HEK293 (cell line): ENCODE data around the gene NHSL2.

ENCODE experiments used
- CTCF ChIA-PET: fragments of 350-600 bp; formaldehyde crosslinking; extraction: SDS; loops from one replicate; lab custom pipeline; 2021; ENCODE audit warnings: antibody characterized with exemption; lab: Yijun Ruan, JAX
- POLR2A ChIA-PET: fragments of 300-600 bp; formaldehyde crosslinking; extraction: SDS; loops from one replicate; lab custom pipeline; 2020; ENCODE audit warnings: antibody characterized with exemption, inconsistent platforms; lab: Yijun Ruan, JAX
- H3K27ac ChIP-seq: fragments of 200-500 bp; sonication (Bioruptor generic); 2 replicates; pipeline ENCODE4 v1.5.1; 2014; ENCODE audit warnings: low read depth, low read length, control low read depth, inconsistent platforms; ENCODE audit errors: extremely low read depth
- H3K36me3 ChIP-seq, 2 experiments: fragments of 200-500 bp in 1 of 2; sonication (Bioruptor generic) in 1 of 2; 1 replicate in 1 of 2; 2 replicates in 1 of 2; pipeline ENCODE4 v1.5.1; 2014 to 2017; ENCODE audit warnings: inconsistent platforms in 2 of 2, low read length in 2 of 2; ENCODE audit not compliant: control insufficient read depth in 2 of 2, insufficient read depth in 1 of 2
- H3K4me1 ChIP-seq: fragments of 200-500 bp; sonication (Bioruptor generic); 2 replicates; pipeline ENCODE4 v1.5.1; 2014; ENCODE audit warnings: mild to moderate bottlenecking, low read length, inconsistent platforms; ENCODE audit not compliant: control insufficient read depth, insufficient read depth
- H3K4me3 ChIP-seq: 2 replicates; pipeline ENCODE4 v1.5.1; 2011; ENCODE audit warnings: low read depth, mild to moderate bottlenecking, control low read depth, low read length, moderate library complexity
- H3K9me3 ChIP-seq: fragments of 200-500 bp; sonication (Bioruptor generic); 2 replicates; pipeline ENCODE4 v1.5.1; 2014; ENCODE audit warnings: low read depth, low read length, inconsistent platforms; ENCODE audit not compliant: control insufficient read depth, insufficient read depth
- GFI1B ChIP-seq: fragments of 450-650 bp; formaldehyde crosslinking; IDR thresholded peaks from 2 replicates; pipeline ENCODE4 v1.5.1; 2016; ENCODE audit warnings: missing biosample characterization, missing genetic modification characterization
- GLI2 ChIP-seq: fragments of 450-650 bp; formaldehyde crosslinking; IDR thresholded peaks from 2 replicates; pipeline ENCODE4; 2017; ENCODE audit warnings: missing biosample characterization, missing genetic modification characterization, low read depth, borderline replicate concordance
- HOXC10 ChIP-seq: sonication (generic); formaldehyde crosslinking; IDR thresholded peaks from 2 replicates; pipeline ENCODE4 v1.8.1; 2023; ENCODE audit warnings: mild to moderate bottlenecking, missing genetic modification reagents
- KLF7 ChIP-seq: fragments of 450-650 bp; formaldehyde crosslinking; IDR thresholded peaks from 2 replicates; pipeline ENCODE4 v1.5.1; 2016; ENCODE audit warnings: missing biosample characterization, missing genetic modification characterization, borderline replicate concordance
- MEIS1 ChIP-seq: sonication (generic); formaldehyde crosslinking; IDR thresholded peaks from 2 replicates; pipeline ENCODE4 v1.8.1; 2022; ENCODE audit warnings: missing genetic modification reagents, mild to moderate bottlenecking, borderline replicate concordance
- OVOL3 ChIP-seq: fragments of 450-650 bp; formaldehyde crosslinking; IDR thresholded peaks from 2 replicates; pipeline ENCODE4 v1.5.1; 2016; ENCODE audit warnings: missing biosample characterization, missing genetic modification characterization
- SP7 ChIP-seq: fragments of 450-650 bp; formaldehyde crosslinking; IDR thresholded peaks from 2 replicates; pipeline ENCODE4 v1.5.1; 2016; ENCODE audit warnings: missing biosample characterization, missing genetic modification characterization
- ZBTB1 ChIP-seq: fragments of 450-650 bp; formaldehyde crosslinking; IDR thresholded peaks from 2 replicates; pipeline ENCODE4 v1.5.1; 2016; ENCODE audit warnings: missing biosample characterization, missing genetic modification characterization
- ZBTB49 ChIP-seq: fragments of 450-650 bp; formaldehyde crosslinking; IDR thresholded peaks from 2 replicates; pipeline ENCODE4 v1.5.1; 2016; ENCODE audit warnings: missing biosample characterization, missing genetic modification characterization, low read depth
- ZFP3 ChIP-seq: fragments of 450-650 bp; formaldehyde crosslinking; IDR thresholded peaks from 2 replicates; pipeline ENCODE4 v1.5.1; 2016; ENCODE audit warnings: low read depth, missing biosample characterization, missing genetic modification characterization
- ZNF10 ChIP-seq: fragments of 450-650 bp; formaldehyde crosslinking; IDR thresholded peaks from 2 replicates; pipeline ENCODE4 v1.5.1; 2017; ENCODE audit warnings: missing biosample characterization, missing genetic modification characterization
- ZNF133 ChIP-seq: fragments of 450-650 bp; formaldehyde crosslinking; IDR thresholded peaks from 2 replicates; pipeline ENCODE4 v1.5.1; 2016; ENCODE audit warnings: missing biosample characterization, missing genetic modification characterization
- ZNF19 ChIP-seq: fragments of 450-650 bp; formaldehyde crosslinking; IDR thresholded peaks from 2 replicates; pipeline ENCODE4; 2016; ENCODE audit warnings: missing biosample characterization, missing genetic modification characterization, low read depth
- ZNF2 ChIP-seq: fragments of 450-650 bp; formaldehyde crosslinking; IDR thresholded peaks from 2 replicates; pipeline ENCODE4 v1.5.1; 2016; ENCODE audit warnings: missing biosample characterization, missing genetic modification characterization
- ZNF280D ChIP-seq: fragments of 450-650 bp; formaldehyde crosslinking; IDR thresholded peaks from 2 replicates; pipeline ENCODE4 v1.5.1; 2016; ENCODE audit warnings: missing biosample characterization, missing genetic modification characterization
- ZNF366 ChIP-seq: fragments of 450-650 bp; formaldehyde crosslinking; conservative IDR thresholded peaks from 2 replicates; pipeline ENCODE4 v1.5.1; 2016; ENCODE audit warnings: missing biosample characterization, missing genetic modification characterization
- ZNF530 ChIP-seq: fragments of 450-650 bp; formaldehyde crosslinking; IDR thresholded peaks from 2 replicates; pipeline ENCODE4 v1.5.1; 2016; ENCODE audit warnings: low read depth, missing biosample characterization, missing genetic modification characterization
- ZNF548 ChIP-seq: fragments of 450-650 bp; formaldehyde crosslinking; IDR thresholded peaks from 2 replicates; pipeline ENCODE4 v1.5.1; 2016; ENCODE audit warnings: missing biosample characterization, missing genetic modification characterization
- ZNF600 ChIP-seq: fragments of 450-650 bp; formaldehyde crosslinking; IDR thresholded peaks from 2 replicates; pipeline ENCODE4 v1.5.1; 2016; ENCODE audit warnings: missing biosample characterization, missing genetic modification characterization
- ZNF621 ChIP-seq: fragments of 450-650 bp; formaldehyde crosslinking; IDR thresholded peaks from 2 replicates; pipeline ENCODE4 v1.5.1; 2017; ENCODE audit warnings: missing biosample characterization, missing genetic modification characterization
- ZNF654 ChIP-seq: fragments of 450-650 bp; formaldehyde crosslinking; IDR thresholded peaks from 2 replicates; pipeline ENCODE4 v1.5.1; 2016; ENCODE audit warnings: low read depth, missing biosample characterization, missing genetic modification characterization
- ZNF777 ChIP-seq: fragments of 450-650 bp; formaldehyde crosslinking; IDR thresholded peaks from 2 replicates; pipeline ENCODE4 v1.5.1; 2017; ENCODE audit warnings: missing biosample characterization, missing genetic modification characterization, borderline replicate concordance
- ZNF785 ChIP-seq: fragments of 450-650 bp; formaldehyde crosslinking; IDR thresholded peaks from 2 replicates; pipeline ENCODE4 v1.5.1; 2016; ENCODE audit warnings: missing biosample characterization, missing genetic modification characterization
- TF ChIP-seq, protein P1 (sequence below): fragments of 450-650 bp; formaldehyde crosslinking; IDR thresholded peaks from 2 replicates; pipeline ENCODE4 v1.5.1; 2017; ENCODE audit warnings: missing biosample characterization, missing genetic modification characterization
- TF ChIP-seq, protein P2 (sequence below): fragments of 450-650 bp; formaldehyde crosslinking; IDR thresholded peaks from 2 replicates; pipeline ENCODE4 v1.5.1; 2017; ENCODE audit warnings: missing biosample characterization, missing genetic modification characterization

NHSL2 gene

DNA sequence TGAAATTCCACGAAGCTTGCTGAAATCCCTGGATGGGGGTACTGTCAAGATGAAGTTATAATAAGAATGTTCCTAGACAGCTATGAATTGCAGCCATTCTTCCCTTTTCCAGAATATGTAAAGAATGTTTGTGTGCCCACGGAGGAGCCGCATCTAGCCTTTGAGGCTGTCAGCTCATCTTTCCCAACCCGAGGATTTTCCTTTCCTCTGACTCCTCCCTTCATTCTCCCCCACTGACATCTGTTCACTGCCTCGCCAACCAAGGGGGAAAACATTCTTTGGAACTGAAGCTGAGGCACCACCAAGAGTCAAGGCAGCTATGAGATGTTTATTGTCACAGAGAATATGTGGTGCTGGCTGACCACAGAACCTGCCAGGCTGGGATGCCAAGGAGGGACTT, 8.8 kb downstream of the NHSL2 start (continued):
- TF ChIP-seq GFI1B (tag by site-specific recombination): no peak

DNA sequence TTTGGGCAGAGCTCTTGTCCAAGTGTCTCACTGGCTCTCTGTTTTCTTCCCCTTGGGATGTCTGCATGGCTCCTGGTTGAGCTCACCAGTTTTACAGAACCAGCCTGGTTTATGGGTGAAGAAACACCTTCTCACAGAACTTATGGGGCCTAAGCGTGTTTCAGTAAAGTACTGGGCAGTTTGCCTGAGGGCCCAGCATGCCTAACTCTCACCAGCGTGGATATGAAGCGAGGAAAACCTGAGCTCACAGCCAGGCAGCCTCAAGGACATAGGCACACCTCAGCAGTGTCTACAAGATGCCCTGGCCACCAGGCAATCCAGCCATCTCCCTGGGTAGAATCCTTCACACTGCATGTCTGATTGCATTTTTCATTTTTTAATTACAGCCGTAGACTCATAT, 9.2 kb downstream of the NHSL2 start:
- no peak overlapping the region for H3K27ac ChIP-seq
- CTCF ChIA-PET: interaction anchor here (0.9 kb wide), 1 partner anchor 79 kb away, joined by 3 read pairs; no protein-coding TSS in a partner anchor
- no peaks in the 10 kb centered on the region for H3K4me1 ChIP-seq
- TF ChIP-seq, protein P1, sequence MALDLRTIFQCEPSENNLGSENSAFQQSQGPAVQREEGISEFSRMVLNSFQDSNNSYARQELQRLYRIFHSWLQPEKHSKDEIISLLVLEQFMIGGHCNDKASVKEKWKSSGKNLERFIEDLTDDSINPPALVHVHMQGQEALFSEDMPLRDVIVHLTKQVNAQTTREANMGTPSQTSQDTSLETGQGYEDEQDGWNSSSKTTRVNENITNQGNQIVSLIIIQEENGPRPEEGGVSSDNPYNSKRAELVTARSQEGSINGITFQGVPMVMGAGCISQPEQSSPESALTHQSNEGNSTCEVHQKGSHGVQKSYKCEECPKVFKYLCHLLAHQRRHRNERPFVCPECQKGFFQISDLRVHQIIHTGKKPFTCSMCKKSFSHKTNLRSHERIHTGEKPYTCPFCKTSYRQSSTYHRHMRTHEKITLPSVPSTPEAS (tag by site-specific recombination): no peak
- H3K4me3 ChIP-seq: no peak overlapping the region
- POLR2A ChIA-PET: no interaction called here
- no peaks in the 10 kb centered on the region for H3K9me3 ChIP-seq
- no peaks in the 10 kb centered on the region for H3K36me3 ChIP-seq

DNA sequence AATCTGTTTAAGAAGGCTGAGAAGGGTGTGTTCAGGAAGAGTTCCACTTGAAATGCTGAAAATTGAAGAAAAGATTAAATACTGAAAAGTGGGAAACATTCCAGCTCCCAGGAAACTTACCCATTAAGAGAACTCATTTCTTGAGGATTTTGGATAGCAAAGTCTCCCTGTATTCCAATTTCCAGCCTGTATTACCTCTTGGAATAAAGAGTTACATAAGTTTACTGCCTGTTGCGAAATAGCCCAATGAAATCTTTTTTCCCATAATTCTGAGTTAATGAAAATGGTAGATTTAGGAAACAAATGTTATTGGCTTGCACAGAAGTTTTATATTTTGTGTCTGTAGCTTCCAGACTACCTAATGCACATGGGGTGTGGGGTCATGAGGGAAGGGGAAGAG, 12.0 kb downstream of the NHSL2 start:
- ChIA-PET POLR2A (no interaction called here), CTCF (interaction anchor here (0.9 kb wide), 1 partner anchor 13 kb away, joined by 3 read pairs; no protein-coding TSS in a partner anchor)
- H3K36me3 ChIP-seq: no peaks in the 10 kb centered on the region
- no peak overlapping the region for H3K27ac ChIP-seq
- H3K4me1 ChIP-seq: no peaks in the 10 kb centered on the region
- TF ChIP-seq ZNF548 (no peak), ZNF133 (no peak), ZNF654 (tag by site-specific recombination) (no peak), ZNF10 (no peak)
- TF ChIP-seq, all 188 proteins: peak for 0
- Histone ChIP-seq H3K9me3 (no peaks in the 10 kb centered on the region), H3K4me3 (no peak overlapping the region)

- H3K27ac ChIP-seq: no peak overlapping the region
- ChIA-PET CTCF (no interaction called here), POLR2A (no interaction called here)
- no peak overlapping the region for H3K4me3 ChIP-seq
- H3K9me3 ChIP-seq: no peaks in the 10 kb centered on the region
- no peaks in the 10 kb centered on the region for H3K4me1 ChIP-seq
- H3K36me3 ChIP-seq: no peaks in the 10 kb centered on the region
- TF ChIP-seq ZNF366 (tag by site-specific recombination) (no peak), ZNF785 (no peak), ZNF600 (tag by site-specific recombination) (no peak), ZNF280D (no peak), ZNF530 (tag by site-specific recombination) (no peak), HOXC10 (CRISPR knock-in tag) (no peak), ZNF777 (tag by site-specific recombination) (no peak), ZNF621 (tag by site-specific recombination) (no peak), SP7 (no peak), ZBTB49 (tag by site-specific recombination) (no peak), ZFP3 (tag by site-specific recombination) (no peak), OVOL3 (no peak), GLI2 (tag by site-specific recombination) (no peak), ZNF19 (tag by site-specific recombination) (no peak), ZBTB1 (tag by site-specific recombination) (no peak), ZNF2 (no peak), MEIS1 (CRISPR knock-in tag) (no peak), KLF7 (tag by site-specific recombination) (no peak)
- TF ChIP-seq, protein P2, sequence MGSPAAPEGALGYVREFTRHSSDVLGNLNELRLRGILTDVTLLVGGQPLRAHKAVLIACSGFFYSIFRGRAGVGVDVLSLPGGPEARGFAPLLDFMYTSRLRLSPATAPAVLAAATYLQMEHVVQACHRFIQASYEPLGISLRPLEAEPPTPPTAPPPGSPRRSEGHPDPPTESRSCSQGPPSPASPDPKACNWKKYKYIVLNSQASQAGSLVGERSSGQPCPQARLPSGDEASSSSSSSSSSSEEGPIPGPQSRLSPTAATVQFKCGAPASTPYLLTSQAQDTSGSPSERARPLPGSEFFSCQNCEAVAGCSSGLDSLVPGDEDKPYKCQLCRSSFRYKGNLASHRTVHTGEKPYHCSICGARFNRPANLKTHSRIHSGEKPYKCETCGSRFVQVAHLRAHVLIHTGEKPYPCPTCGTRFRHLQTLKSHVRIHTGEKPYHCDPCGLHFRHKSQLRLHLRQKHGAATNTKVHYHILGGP (tag by site-specific recombination): no peak
Measured at GRCh38 chrX:71923516-71923915, 12.9 kb downstream of the NHSL2 start.
